ENCODE results near the gene TMEM89.
A peak's percentile ranks its signal among the peaks of the same experiment; 100 is the strongest.

TMEM89 gene

GRCh38 chr3:48599509-48600285 is 21.9 kb downstream of the TMEM89 start:
- TF ChIP-seq, protein P1, sequence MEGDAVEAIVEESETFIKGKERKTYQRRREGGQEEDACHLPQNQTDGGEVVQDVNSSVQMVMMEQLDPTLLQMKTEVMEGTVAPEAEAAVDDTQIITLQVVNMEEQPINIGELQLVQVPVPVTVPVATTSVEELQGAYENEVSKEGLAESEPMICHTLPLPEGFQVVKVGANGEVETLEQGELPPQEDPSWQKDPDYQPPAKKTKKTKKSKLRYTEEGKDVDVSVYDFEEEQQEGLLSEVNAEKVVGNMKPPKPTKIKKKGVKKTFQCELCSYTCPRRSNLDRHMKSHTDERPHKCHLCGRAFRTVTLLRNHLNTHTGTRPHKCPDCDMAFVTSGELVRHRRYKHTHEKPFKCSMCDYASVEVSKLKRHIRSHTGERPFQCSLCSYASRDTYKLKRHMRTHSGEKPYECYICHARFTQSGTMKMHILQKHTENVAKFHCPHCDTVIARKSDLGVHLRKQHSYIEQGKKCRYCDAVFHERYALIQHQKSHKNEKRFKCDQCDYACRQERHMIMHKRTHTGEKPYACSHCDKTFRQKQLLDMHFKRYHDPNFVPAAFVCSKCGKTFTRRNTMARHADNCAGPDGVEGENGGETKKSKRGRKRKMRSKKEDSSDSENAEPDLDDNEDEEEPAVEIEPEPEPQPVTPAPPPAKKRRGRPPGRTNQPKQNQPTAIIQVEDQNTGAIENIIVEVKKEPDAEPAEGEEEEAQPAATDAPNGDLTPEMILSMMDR (conservative IDR thresholded peaks at IDR 0.05; ENCODE audit: low read length), result no peak
- no peak for DNase-seq (ENCODE audit: low read depth)
- H3K4me3 ChIP-seq (ENCODE audit: low read length), result no peak overlapping the region

DNA sequence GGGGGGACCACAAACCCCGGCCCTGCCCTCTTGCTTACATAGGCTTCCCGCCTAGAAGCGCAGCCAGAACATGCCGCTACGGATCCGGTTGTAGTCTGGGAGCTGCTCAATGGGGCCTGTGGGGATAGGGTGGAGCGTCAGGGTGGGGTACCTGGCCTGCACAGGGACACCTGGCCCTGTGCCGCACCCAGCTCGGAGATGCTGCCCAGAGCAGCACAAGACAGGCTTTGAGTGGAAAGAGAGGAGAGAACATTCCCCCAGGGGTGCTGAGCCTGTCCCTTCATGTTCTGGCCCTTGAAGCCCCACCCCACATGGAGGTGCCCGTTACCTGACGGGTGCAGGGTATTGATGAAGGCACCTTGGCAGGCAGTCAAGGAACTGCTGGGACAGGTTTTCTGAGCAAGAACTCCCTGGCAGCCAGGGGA is 22.5 kb downstream of the TMEM89 start:
- TF ChIP-seq, protein P1 (conservative IDR thresholded peaks at IDR 0.05; ENCODE audit: low read length), result no peak
- no peak for DNase-seq (ENCODE audit: low read depth)
- H3K4me3 ChIP-seq (ENCODE audit: low read length), result peak overlapping the region; percentile 26

DNA sequence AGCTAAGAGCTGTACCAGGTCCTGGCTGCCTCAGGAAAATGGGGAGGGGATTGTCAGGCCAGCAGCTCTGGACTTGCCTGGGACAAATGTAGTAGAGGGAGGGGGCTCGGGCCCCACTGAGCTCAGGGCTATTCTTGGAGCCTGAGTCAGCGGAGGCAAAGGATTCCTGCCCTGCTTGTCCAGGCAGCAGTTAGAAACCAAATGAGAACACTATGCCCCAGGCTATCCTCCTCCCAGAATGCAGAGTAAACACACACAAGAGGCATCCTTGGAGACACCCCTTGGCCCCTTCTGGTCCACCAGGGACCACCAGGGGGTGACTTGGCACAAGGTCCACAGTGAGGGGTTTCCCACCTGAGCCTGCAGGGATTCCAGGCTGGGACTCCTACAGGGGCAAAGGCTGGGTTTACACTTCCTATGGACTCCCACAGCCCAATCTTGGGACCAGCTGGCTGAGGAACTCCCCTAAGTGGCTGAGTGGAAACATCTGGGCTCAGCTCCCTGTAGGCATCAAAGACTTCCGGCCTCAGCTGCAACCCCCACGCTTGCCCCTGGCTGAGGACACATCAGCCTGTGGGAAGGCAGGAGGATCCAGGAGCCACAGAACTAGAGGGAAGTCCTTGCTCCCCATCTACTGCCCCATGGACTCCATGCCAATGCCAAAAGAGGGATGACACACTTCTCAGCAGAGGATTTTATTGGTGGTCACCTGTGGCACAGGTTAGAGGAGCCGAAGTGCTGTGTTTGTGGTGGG is 23.1 kb downstream of the TMEM89 start:
- peak overlapping the region; percentile 31 for H3K4me3 ChIP-seq (ENCODE audit: low read length)
- TF ChIP-seq, protein P1 (conservative IDR thresholded peaks at IDR 0.05; ENCODE audit: low read length), result no peak
- peak; percentile 94 for DNase-seq (ENCODE audit: low read depth)

DNA sequence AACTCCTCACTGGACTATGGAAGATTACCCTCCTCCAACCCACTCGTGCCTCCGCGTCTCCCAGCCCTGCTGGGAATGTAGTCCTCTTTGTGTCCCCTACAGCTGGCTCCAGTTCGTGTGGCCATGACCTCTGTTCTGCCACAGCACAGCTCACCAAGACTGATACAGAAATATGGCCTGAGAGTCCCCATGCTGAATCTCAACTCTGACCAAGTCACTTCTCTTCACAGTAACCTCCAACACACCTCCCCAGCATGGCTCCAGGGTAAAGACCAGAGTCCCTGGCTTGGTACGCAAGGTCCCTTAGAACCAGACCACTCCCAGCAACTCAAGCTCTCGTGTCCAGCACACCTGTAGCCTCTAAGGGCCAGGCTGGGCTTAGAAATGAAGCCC is 24.2 kb downstream of the TMEM89 start:
- TF ChIP-seq, protein P1 (conservative IDR thresholded peaks at IDR 0.05; ENCODE audit: low read length), result no peak
- no peak for DNase-seq (ENCODE audit: low read depth)
- no peak overlapping the region for H3K4me3 ChIP-seq (ENCODE audit: low read length)

DNA sequence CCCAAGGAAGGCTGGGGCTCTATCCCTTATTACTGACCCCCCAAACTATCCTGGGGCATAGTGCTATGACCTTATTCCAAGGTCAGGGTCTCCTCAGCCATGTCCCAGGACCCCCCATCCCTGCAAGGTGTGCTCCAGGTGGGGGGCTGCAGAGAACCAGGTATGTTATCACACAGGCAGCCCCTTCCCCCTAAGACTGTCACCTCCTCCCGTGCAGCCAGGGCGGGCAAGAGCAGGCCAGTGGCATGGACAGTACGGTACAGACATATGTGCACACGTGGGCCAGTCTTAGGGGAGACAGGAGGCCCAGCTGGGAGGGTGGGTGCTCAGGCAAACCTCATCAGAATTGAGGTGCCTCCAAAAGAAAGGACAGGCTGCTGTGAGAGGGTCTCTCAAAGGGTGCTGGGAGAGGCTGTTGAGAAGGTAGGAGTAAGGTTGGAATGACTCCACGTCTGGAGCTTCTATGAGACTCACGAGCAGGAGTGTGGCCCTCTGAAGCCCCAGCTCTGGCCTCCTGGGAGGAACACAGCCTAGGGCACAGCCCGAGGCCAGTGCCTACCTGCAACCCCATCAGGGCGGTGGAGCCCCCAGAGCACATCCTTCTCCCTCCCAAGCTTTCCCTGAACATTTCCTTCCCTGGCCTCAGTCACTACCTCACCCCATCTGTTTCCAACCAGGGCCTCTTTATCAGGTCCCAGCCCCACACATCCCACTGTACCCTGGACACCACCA is 24.7 kb downstream of the TMEM89 start:
- TF ChIP-seq, protein P1 (conservative IDR thresholded peaks at IDR 0.05; ENCODE audit: low read length), result no peak
- no peak for DNase-seq (ENCODE audit: low read depth)
- H3K4me3 ChIP-seq (ENCODE audit: low read length), result no peak overlapping the region

DNA sequence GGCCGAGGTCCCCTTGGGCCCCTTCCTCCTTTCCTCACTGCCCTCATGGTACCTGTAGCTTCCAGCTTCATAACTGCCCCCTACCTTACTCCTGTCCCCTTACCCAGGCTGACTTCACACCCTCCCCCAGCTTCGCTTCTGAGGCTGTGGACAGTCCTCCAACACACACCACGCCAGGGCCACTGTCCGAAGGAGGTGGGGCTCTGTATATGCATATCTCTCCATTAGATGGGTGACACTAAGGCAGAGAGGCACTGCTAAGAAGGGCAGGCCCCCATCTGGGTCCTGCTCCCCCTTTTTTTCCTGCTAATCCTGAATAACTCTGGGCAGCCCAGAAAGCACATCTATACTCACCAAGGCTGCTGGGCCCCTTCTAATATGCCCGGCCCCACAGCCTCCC is 25.4 kb downstream of the TMEM89 start:
- no peak overlapping the region for H3K4me3 ChIP-seq (ENCODE audit: low read length)
- TF ChIP-seq, protein P1 (conservative IDR thresholded peaks at IDR 0.05; ENCODE audit: low read length), result no peak
- no peak for DNase-seq (ENCODE audit: low read depth)

All from AG10803 (cell line).